ENCODE data around the gene PLD1. TPM values are rescaled to one million over a fixed set of nuclear protein-coding genes. Genes with fewer than 3 reads are reported as not detected.

The PLD1 gene
- total RNA-seq, 1 donor from 2014 or later: 13.9 TPM

DNA sequence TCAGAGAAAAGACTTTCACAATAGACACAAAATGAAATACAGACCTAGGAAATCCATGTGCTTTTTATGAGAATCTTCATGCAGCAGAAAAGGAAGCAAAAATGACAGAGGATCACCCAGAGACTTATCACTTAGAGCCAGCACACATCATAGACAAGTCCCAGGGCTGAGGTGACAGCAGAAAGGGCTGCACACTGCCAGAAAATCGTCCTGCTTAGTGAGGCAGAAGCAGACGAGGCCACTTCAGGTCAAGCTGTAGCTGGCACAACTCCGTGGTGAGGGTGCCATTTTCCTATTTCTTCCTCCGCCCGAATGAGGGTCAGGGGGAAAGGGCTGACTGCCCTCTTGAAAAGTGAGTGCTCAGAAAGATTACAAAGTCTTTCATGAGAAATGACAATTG, 254.1 kb downstream of the PLD1 start:
- Mint-ChIP-seq H3K9me3 (ENCODE audit: unreplicated experiment) (no peaks in the 10 kb centered on the region), H3K4me3 (ENCODE audit: unreplicated experiment) (no peak overlapping the region), H3K27me3 (ENCODE audit: unreplicated experiment) (no peaks in the 10 kb centered on the region), H3K36me3 (ENCODE audit: unreplicated experiment) (no peaks in the 10 kb centered on the region), H3K27ac (ENCODE audit: unreplicated experiment) (no peak overlapping the region), H3K4me1 (ENCODE audit: unreplicated experiment) (no peaks in the 10 kb centered on the region)
- TF ChIP-seq, protein P1, sequence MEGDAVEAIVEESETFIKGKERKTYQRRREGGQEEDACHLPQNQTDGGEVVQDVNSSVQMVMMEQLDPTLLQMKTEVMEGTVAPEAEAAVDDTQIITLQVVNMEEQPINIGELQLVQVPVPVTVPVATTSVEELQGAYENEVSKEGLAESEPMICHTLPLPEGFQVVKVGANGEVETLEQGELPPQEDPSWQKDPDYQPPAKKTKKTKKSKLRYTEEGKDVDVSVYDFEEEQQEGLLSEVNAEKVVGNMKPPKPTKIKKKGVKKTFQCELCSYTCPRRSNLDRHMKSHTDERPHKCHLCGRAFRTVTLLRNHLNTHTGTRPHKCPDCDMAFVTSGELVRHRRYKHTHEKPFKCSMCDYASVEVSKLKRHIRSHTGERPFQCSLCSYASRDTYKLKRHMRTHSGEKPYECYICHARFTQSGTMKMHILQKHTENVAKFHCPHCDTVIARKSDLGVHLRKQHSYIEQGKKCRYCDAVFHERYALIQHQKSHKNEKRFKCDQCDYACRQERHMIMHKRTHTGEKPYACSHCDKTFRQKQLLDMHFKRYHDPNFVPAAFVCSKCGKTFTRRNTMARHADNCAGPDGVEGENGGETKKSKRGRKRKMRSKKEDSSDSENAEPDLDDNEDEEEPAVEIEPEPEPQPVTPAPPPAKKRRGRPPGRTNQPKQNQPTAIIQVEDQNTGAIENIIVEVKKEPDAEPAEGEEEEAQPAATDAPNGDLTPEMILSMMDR (IDR thresholded peaks at IDR 0.05): no peak
- DNase-seq (ENCODE audit: extremely low spot score, unreplicated experiment): no peak

DNA sequence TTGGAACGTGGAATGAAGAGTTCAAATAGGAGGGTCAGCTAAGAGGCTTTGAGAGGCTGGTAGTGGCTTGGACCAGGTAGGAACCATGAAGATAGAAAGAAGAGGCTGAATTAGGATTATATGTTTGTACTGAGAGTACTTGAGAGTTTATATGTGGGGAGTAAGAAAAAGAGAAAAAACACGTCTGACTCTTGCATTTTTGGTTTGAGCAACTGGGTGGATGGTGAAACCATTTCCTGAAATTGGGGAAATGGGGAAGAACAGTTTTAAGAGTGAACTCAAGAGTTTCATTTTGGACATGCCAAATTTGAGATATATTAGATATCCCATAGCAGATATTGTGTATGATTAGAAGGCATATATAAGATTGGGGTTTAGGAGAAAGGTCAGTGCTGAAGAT, 257.2 kb downstream of the PLD1 start:
- no peak overlapping the region for H3K27ac Mint-ChIP-seq (ENCODE audit: unreplicated experiment)
- no peak for DNase-seq (ENCODE audit: extremely low spot score, unreplicated experiment)
- no peaks in the 10 kb centered on the region for H3K36me3 Mint-ChIP-seq (ENCODE audit: unreplicated experiment)
- H3K4me1 Mint-ChIP-seq (ENCODE audit: unreplicated experiment): peaks cover 13% of the 10 kb centered on the region
- no peak overlapping the region for H3K4me3 Mint-ChIP-seq (ENCODE audit: unreplicated experiment)
- H3K27me3 Mint-ChIP-seq (ENCODE audit: unreplicated experiment): no peaks in the 10 kb centered on the region
- TF ChIP-seq, protein P1 (IDR thresholded peaks at IDR 0.05): no peak
- no peaks in the 10 kb centered on the region for H3K9me3 Mint-ChIP-seq (ENCODE audit: unreplicated experiment)

DNA sequence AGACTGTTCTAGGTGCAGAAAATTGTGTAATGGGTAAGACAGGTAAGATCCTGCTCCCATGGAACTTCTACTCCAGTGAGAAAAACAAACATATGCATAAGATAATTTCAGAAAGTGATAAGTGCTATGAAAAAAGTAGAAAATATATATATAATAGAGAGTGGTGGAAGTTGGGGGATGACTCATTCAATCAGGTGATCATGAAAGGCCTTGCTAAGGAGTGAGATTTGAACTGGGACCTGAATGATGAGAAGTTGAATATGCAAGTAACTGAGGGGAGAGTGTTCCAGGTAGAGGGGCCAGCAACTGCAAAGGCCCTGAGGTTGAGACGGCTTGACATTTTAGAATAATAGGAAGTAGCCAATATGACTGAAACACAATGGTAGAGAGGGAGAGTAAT, 257.8 kb downstream of the PLD1 start:
- TF ChIP-seq, protein P1 (IDR thresholded peaks at IDR 0.05): no peak
- H3K27me3 Mint-ChIP-seq (ENCODE audit: unreplicated experiment): no peaks in the 10 kb centered on the region
- H3K27ac Mint-ChIP-seq (ENCODE audit: unreplicated experiment): no peak overlapping the region
- no peak for DNase-seq (ENCODE audit: extremely low spot score, unreplicated experiment)
- H3K9me3 Mint-ChIP-seq (ENCODE audit: unreplicated experiment): no peaks in the 10 kb centered on the region
- H3K4me1 Mint-ChIP-seq (ENCODE audit: unreplicated experiment): peaks cover 13% of the 10 kb centered on the region
- no peak overlapping the region for H3K4me3 Mint-ChIP-seq (ENCODE audit: unreplicated experiment)
- H3K36me3 Mint-ChIP-seq (ENCODE audit: unreplicated experiment): no peaks in the 10 kb centered on the region

DNA sequence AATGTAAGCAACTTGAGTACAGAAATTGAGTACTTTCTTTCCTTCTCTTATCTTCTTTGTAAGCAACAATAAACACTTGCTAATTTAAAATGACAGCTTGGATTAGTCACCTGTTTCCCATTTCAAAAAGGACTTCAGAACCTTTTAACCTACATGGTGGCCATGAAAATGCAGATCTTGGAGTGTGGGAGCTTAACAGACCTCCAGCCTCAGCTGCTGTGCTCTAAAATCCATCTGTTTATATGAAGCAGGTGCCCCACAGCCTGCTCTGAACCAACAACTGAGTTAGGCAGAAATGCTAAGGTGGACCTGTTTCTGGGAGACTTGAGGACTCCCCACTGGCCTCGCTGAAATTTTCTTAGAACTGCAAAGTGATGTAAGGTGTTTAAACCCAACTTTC, 259.0 kb downstream of the PLD1 start:
- peaks cover 13% of the 10 kb centered on the region for H3K4me1 Mint-ChIP-seq (ENCODE audit: unreplicated experiment)
- no peaks in the 10 kb centered on the region for H3K9me3 Mint-ChIP-seq (ENCODE audit: unreplicated experiment)
- no peak for DNase-seq (ENCODE audit: extremely low spot score, unreplicated experiment)
- TF ChIP-seq, protein P1 (IDR thresholded peaks at IDR 0.05): no peak
- H3K27me3 Mint-ChIP-seq (ENCODE audit: unreplicated experiment): no peaks in the 10 kb centered on the region
- no peaks in the 10 kb centered on the region for H3K36me3 Mint-ChIP-seq (ENCODE audit: unreplicated experiment)
- H3K4me3 Mint-ChIP-seq (ENCODE audit: unreplicated experiment): no peak overlapping the region
- no peak overlapping the region for H3K27ac Mint-ChIP-seq (ENCODE audit: unreplicated experiment)

Other genes with a start within 250 kb of the PLD1 start
- not detected in 2 replicates for gene TMEM212, start 32.9 kb upstream of the PLD1 start, total RNA-seq
- 224 and 240 TPM in 2 replicates for gene FNDC3B, start 229.1 kb upstream of the PLD1 start, total RNA-seq